IMR-90 (cell line): ENCODE measurements around the gene EML6. TPM values are rescaled to one million over a fixed set of nuclear protein-coding genes. Genes with fewer than 3 reads are reported as not detected.

ENCODE experiments used
- ATAC-seq: fragments of 200-7000 bp; cut with Tn5 transposase; 2 replicates; pipeline ENCODE4 v1.9.1; 2020; ENCODE audit warnings: low read depth, mild to moderate bottlenecking, moderate library complexity
- BruUV-seq: library from RNA; stranded (reverse); fragments of 400-500 nt; replicated peaks from 2 replicates; lab custom pipeline; 2021; lab: Mats Ljungman, UMichigan
- CTCF ChIA-PET: fragments of 300-600 bp; formaldehyde crosslinking; extraction: SDS; loops from one replicate; lab custom pipeline; 2021; ENCODE audit warnings: antibody characterized with exemption; lab: Yijun Ruan, JAX
- POLR2A ChIA-PET: fragments of 300-600 bp; sonication (Branson Sonifier 250); formaldehyde crosslinking; loops from one replicate; lab custom pipeline; 2022; ENCODE audit warnings: antibody characterized with exemption; ENCODE audit not compliant: unreplicated experiment; lab: Charles Lee
- DNase-seq: peaks from one replicate; pipeline ENCODE4 v3.0.0; 2013
- H2AFZ ChIP-seq: replicated peaks from 2 replicates; pipeline ENCODE3; 2013; ENCODE audit warnings: low read length, mild to moderate bottlenecking; ENCODE audit not compliant: poor library complexity
- H2AK5ac ChIP-seq: 2 replicates; pipeline ENCODE4 v1.6.1; 2013; ENCODE audit warnings: low read depth, low read length, inconsistent platforms
- H2AK9ac ChIP-seq: replicated peaks from 2 replicates; pipeline ENCODE3; 2013; ENCODE audit warnings: mild to moderate bottlenecking, low read depth, low read length, moderate library complexity; ENCODE audit not compliant: poor library complexity
- H2BK120ac ChIP-seq: 2 replicates; pipeline ENCODE4 v1.6.1; 2013; ENCODE audit warnings: low read depth, low read length, inconsistent platforms
- H2BK15ac ChIP-seq: 3 replicates; pipeline ENCODE4 v1.6.1; 2013; ENCODE audit warnings: low read depth, low read length, inconsistent platforms
- H2BK20ac ChIP-seq: 2 replicates; pipeline ENCODE4 v1.6.1; 2013; ENCODE audit warnings: low read depth, mild to moderate bottlenecking, inconsistent platforms, low read length, moderate library complexity
- H2BK5ac ChIP-seq: 2 replicates; pipeline ENCODE4 v1.6.1; 2013; ENCODE audit warnings: mild to moderate bottlenecking, low read depth, low read length, inconsistent platforms; ENCODE audit not compliant: poor library complexity, severe bottlenecking
- H3K14ac ChIP-seq: replicated peaks from 2 replicates; pipeline ENCODE4 v1.6.1; 2013; ENCODE audit warnings: low read depth, low read length, inconsistent platforms
- H3K18ac ChIP-seq: 2 replicates; pipeline ENCODE4 v1.6.1; 2013; ENCODE audit warnings: low read depth, low read length, control low read depth
- H3K23ac ChIP-seq: 2 replicates; pipeline ENCODE4 v1.6.1; 2013; ENCODE audit warnings: low read depth, low read length, inconsistent platforms
- H3K27ac ChIP-seq: 2 replicates; pipeline ENCODE4 v1.5.1; 2013; ENCODE audit warnings: mild to moderate bottlenecking, control low read depth, low read length; ENCODE audit not compliant: insufficient read depth
- H3K27me3 ChIP-seq: 2 replicates; pipeline ENCODE4 v1.6.1; 2013; ENCODE audit warnings: low read length; ENCODE audit not compliant: control insufficient read depth, insufficient read depth
- H3K36me3 ChIP-seq: 2 replicates; pipeline ENCODE4 v1.6.1; 2013; ENCODE audit warnings: low read length, mixed read lengths; ENCODE audit not compliant: control insufficient read depth, insufficient read depth
- H3K4ac ChIP-seq: 2 replicates; pipeline ENCODE4 v1.6.1; 2013; ENCODE audit warnings: low read depth, low read length, inconsistent platforms
- H3K4me1 ChIP-seq: 2 replicates; pipeline ENCODE4 v1.6.1; 2013; ENCODE audit warnings: low read length, mixed read lengths; ENCODE audit not compliant: control insufficient read depth, insufficient read depth
- H3K4me2 ChIP-seq: 2 replicates; pipeline ENCODE4 v1.6.1; 2013; ENCODE audit warnings: low read depth, mild to moderate bottlenecking, control low read depth, low read length, moderate library complexity
- H3K4me3 ChIP-seq: 2 replicates; pipeline ENCODE4 v1.5.1; 2013; ENCODE audit warnings: low read depth, mild to moderate bottlenecking, control low read depth, low read length, moderate library complexity; ENCODE audit not compliant: insufficient read depth
- H3K56ac ChIP-seq: 2 replicates; pipeline ENCODE4 v1.6.1; 2013; ENCODE audit warnings: low read length, inconsistent platforms; ENCODE audit not compliant: insufficient read depth; ENCODE audit errors: extremely low read depth
- H3K79me1 ChIP-seq, 2 experiments: 2 replicates each; pipeline ENCODE4 v1.6.1; 2013; ENCODE audit warnings: low read length in 2 of 2, inconsistent platforms in 1 of 2, low read depth in 1 of 2
- H3K9ac ChIP-seq: 2 replicates; pipeline ENCODE4 v1.6.1; 2013; ENCODE audit warnings: low read depth, low read length, control low read depth
- H3K9me1 ChIP-seq: 2 replicates; pipeline ENCODE4 v1.6.1; 2013; ENCODE audit warnings: low read length, inconsistent platforms; ENCODE audit not compliant: insufficient read depth
- H3K9me3 ChIP-seq: 2 replicates; pipeline ENCODE4 v1.6.1; 2013; ENCODE audit warnings: low read length; ENCODE audit not compliant: control insufficient read depth, insufficient read depth
- H4K20me1 ChIP-seq: 2 replicates; pipeline ENCODE4 v1.6.1; 2013; ENCODE audit warnings: low read length, inconsistent platforms; ENCODE audit not compliant: insufficient read depth
- H4K5ac ChIP-seq: 2 replicates; pipeline ENCODE4 v1.6.1; 2013; ENCODE audit warnings: mild to moderate bottlenecking, low read depth, low read length, control low read depth
- H4K8ac ChIP-seq, 2 experiments: 2 replicates each; pipeline ENCODE4 v1.6.1; 2013; ENCODE audit warnings: low read depth in 2 of 2, low read length in 2 of 2, control low read depth in 1 of 2, inconsistent platforms in 1 of 2
- H4K91ac ChIP-seq: 2 replicates; pipeline ENCODE4 v1.6.1; 2013; ENCODE audit warnings: low read depth, low read length, inconsistent platforms; ENCODE audit not compliant: insufficient read depth
- BHLHE40 ChIP-seq: fragments of 150-350 bp; IDR thresholded peaks from 2 replicates; pipeline ENCODE4 v1.6.1; 2016; ENCODE audit warnings: mild to moderate bottlenecking, low read depth, low read length
- CEBPB ChIP-seq: IDR thresholded peaks from 2 replicates; pipeline ENCODE4 v1.6.1; 2012; ENCODE audit warnings: low read depth, low read length, improper control_type of control experiment
- CTCF ChIP-seq: conservative IDR thresholded peaks from 2 replicates; pipeline ENCODE4 v1.5.1; 2012; ENCODE audit warnings: mild to moderate bottlenecking, low read depth, low read length, improper control_type of control experiment
- FOS ChIP-seq: fragments of 150-350 bp; IDR thresholded peaks from 2 replicates; pipeline ENCODE4 v1.6.1; 2016; ENCODE audit warnings: low read depth, low read length
- MAZ ChIP-seq: IDR thresholded peaks from 2 replicates; pipeline ENCODE4 v1.6.1; 2012; ENCODE audit warnings: low read depth, mild to moderate bottlenecking, low read length, improper control_type of control experiment, moderate library complexity, borderline replicate concordance
- MXI1 ChIP-seq: IDR thresholded peaks from 2 replicates; pipeline ENCODE4 v1.6.1; 2012; ENCODE audit warnings: low read depth, mild to moderate bottlenecking, low read length, moderate library complexity, borderline replicate concordance
- NFE2L2 ChIP-seq: fragments of 150-350 bp; IDR thresholded peaks from 2 replicates; pipeline ENCODE4 v1.6.1; 2016; ENCODE audit warnings: low read depth, mild to moderate bottlenecking, low read length
- RAD21 ChIP-seq: IDR thresholded peaks from 2 replicates; pipeline ENCODE4 v1.6.1; 2012; ENCODE audit warnings: low read length, improper control_type of control experiment
- RFX5 ChIP-seq: IDR thresholded peaks from 2 replicates; pipeline ENCODE4 v1.8.0; 2012; ENCODE audit warnings: low read depth, mild to moderate bottlenecking, low read length, moderate library complexity
- SMC3 ChIP-seq: fragments of 150-350 bp; IDR thresholded peaks from 2 replicates; pipeline ENCODE4 v1.6.1; 2016; ENCODE audit warnings: low read depth, mild to moderate bottlenecking, antibody characterized with exemption, low read length, moderate library complexity
- WGBS, 2 experiments: methylation state at CpG; one replicate each; pipeline versions ENCODE4 v1.1.5 to v1.1.7; 2013; ENCODE audit warnings: missing lambda C conversion rate in 2 of 2; ENCODE audit not compliant: insufficient read length in 1 of 2; ENCODE audit errors: extremely low coverage in 2 of 2; 5-methylcytosine and 5-hydroxymethylcytosine counted together
- dilution Hi-C: fragments of 300-500 bp; cut with HindIII; formaldehyde crosslinking; loops from one replicate; pipeline ENCODE4 v1.14.3; 2018; ENCODE audit warnings: low sequenced_read_pairs; ENCODE audit not compliant: unreplicated experiment
- in situ Hi-C: fragments of 300-500 bp; cut with MboI; formaldehyde crosslinking; loops from 3 replicates; pipeline ENCODE4 v1.14.3; 2019; ENCODE audit warnings: low sequenced_read_pairs, inconsistent platforms, mixed read lengths
- intact Hi-C: fragments of 100-400 bp; cut with micrococcal nuclease; formaldehyde crosslinking; loops from 2 replicates; pipeline ENCODE4 v1.10.0; 2022
- polyA plus RNA-seq, 3 experiments: library from polyadenylated mRNA; depleted of rRNA; stranded (reverse); fragments of >200 nt; gene quantifications; 2 replicates each; pipeline ENCODE4 v1.2.3, GENCODE V29; 2012; ENCODE audit warnings: low replicate concordance in 1 of 3
- total RNA-seq: library from RNA; depleted of rRNA; stranded (reverse); fragments of >200 nt; gene quantifications from 2 replicates; pipeline ENCODE4 v1.2.3, GENCODE V29; 2012
- TF ChIP-seq, protein P1 (sequence below): fragments of 150-350 bp; IDR thresholded peaks from 2 replicates; pipeline ENCODE4 v1.6.1; 2017; ENCODE audit warnings: mild to moderate bottlenecking, antibody characterized with exemption, low read length, low read depth

Gene EML6
- total and polyA plus RNA-seq, 2 of the 4 experiments (the other 2 are of a cell fraction) = 0.18 to 0.19 TPM

GRCh38 chr2:54783349-54783748 is 59.9 kb downstream of the EML6 start:
- no peak overlapping the region for H3K9ac ChIP-seq
- in situ Hi-C loops = no loop called here

More at GRCh38 chr2:54783349-54783748, 59.9 kb downstream of the EML6 start:
- TF ChIP-seq MXI1 (no peak), SMC3 (no peak), NFE2L2 (no peak), BHLHE40 (no peak), CEBPB (no peak), RAD21 (no peak), MAZ (no peak), FOS (no peak), CTCF (no peak), RFX5 (no peak)
- TF ChIP-seq, protein P1, sequence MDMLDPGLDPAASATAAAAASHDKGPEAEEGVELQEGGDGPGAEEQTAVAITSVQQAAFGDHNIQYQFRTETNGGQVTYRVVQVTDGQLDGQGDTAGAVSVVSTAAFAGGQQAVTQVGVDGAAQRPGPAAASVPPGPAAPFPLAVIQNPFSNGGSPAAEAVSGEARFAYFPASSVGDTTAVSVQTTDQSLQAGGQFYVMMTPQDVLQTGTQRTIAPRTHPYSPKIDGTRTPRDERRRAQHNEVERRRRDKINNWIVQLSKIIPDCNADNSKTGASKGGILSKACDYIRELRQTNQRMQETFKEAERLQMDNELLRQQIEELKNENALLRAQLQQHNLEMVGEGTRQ = no peak
- POLR2A ChIA-PET = no interaction called here
- Histone ChIP-seq H3K56ac (no peak overlapping the region), H2BK120ac (no peak overlapping the region), H2AFZ (no peak overlapping the region), H3K36me3 (no peaks in the 10 kb centered on the region), H2BK15ac (no peak overlapping the region), H2AK5ac (no peak overlapping the region), H3K4ac (no peak overlapping the region), H3K4me3 (no peak overlapping the region), H4K5ac (no peak overlapping the region), H2BK20ac (no peak overlapping the region), H2BK5ac (no peak overlapping the region), H3K18ac (no peak overlapping the region), H3K27ac (no peak overlapping the region), H3K79me1 (no peaks in the 10 kb centered on the region), H3K23ac (no peak overlapping the region), H3K9me3 (no peaks in the 10 kb centered on the region), H3K4me1 (no peaks in the 10 kb centered on the region), H3K27me3 (peaks cover 6% of the 10 kb centered on the region), H3K4me2 (no peak overlapping the region), H4K8ac (no peak overlapping the region), H3K9me1 (no peaks in the 10 kb centered on the region), H3K14ac (no peak overlapping the region), H2AK9ac (no peak overlapping the region), H4K91ac (no peak overlapping the region), H4K20me1 (no peaks in the 10 kb centered on the region)
- BruUV-seq = no TSS peak
- ATAC-seq (no peak), DNase-seq (no peak)
- intact Hi-C loops (loop anchor here (5.0 kb wide), 1 partner anchor 34 kb away; no protein-coding TSS in a partner anchor), dilution Hi-C loops (no loop called here)
- CTCF ChIA-PET = no interaction called here
- WGBS, 2 experiments = no CpG with 5 or more reads among the region's 3 CpGs
